Fibroblast of pulmonary artery (primary cell): Measurements from ENCODE around the gene RAB20.
A peak's percentile ranks its signal among the peaks of the same experiment; 100 is the strongest.

Experiments
- DNase-seq: peaks from one replicate; pipeline ENCODE4 v3.0.0-alpha.2; 2010; ENCODE audit warnings: low read depth
- H3K4me3 ChIP-seq: replicated peaks from 2 replicates; pipeline ENCODE4 v1.5.1; 2011; ENCODE audit warnings: low read depth, mild to moderate bottlenecking, control low read depth, low read length, moderate library complexity
- CTCF ChIP-seq: IDR thresholded peaks from 2 replicates; pipeline ENCODE4 v1.5.1; 2011; ENCODE audit warnings: mild to moderate bottlenecking, control low read depth, low read length, inconsistent platforms; ENCODE audit errors: missing control alignments

The RAB20 gene

GRCh38 chr13:110566171-110566570 is 4.6 kb upstream of the RAB20 start:
- no peak for DNase-seq
- TF ChIP-seq CTCF, result no peak
- no peak overlapping the region for H3K4me3 ChIP-seq

GRCh38 chr13:110565296-110565695 is 3.8 kb upstream of the RAB20 start:
- no peak for DNase-seq
- H3K4me3 ChIP-seq, result no peak overlapping the region
- TF ChIP-seq CTCF, result peak; percentile 3

- DNase-seq, result no peak
- no peak overlapping the region for H3K4me3 ChIP-seq
- TF ChIP-seq CTCF, result no peak
Observed at GRCh38 chr13:110564472-110564985, 3.0 kb upstream of the RAB20 start.

- H3K4me3 ChIP-seq, result no peak overlapping the region
- DNase-seq, result no peak
- TF ChIP-seq CTCF, result no peak
Observed at GRCh38 chr13:110563463-110563774, 1.9 kb upstream of the RAB20 start.

GRCh38 chr13:110562696-110563462 is 1.4 kb upstream of the RAB20 start:
- no peak for TF ChIP-seq CTCF
- DNase-seq, result no peak
- H3K4me3 ChIP-seq, result peak overlapping the region; percentile 83

- DNase-seq, result peak; percentile 61
- H3K4me3 ChIP-seq, result peak overlapping the region; percentile 83
- TF ChIP-seq CTCF, result no peak
Observed at GRCh38 chr13:110562036-110562597, 595 bp upstream of the RAB20 start.
